ENCODE measurements around the gene MMP17. TPM values are rescaled to one million over a fixed set of nuclear protein-coding genes. Genes with fewer than 3 reads are reported as not detected.

Gene MMP17
- total and polyA plus RNA-seq, 2 donors from 2014 or later = 0.82 to 3.2 TPM

DNA sequence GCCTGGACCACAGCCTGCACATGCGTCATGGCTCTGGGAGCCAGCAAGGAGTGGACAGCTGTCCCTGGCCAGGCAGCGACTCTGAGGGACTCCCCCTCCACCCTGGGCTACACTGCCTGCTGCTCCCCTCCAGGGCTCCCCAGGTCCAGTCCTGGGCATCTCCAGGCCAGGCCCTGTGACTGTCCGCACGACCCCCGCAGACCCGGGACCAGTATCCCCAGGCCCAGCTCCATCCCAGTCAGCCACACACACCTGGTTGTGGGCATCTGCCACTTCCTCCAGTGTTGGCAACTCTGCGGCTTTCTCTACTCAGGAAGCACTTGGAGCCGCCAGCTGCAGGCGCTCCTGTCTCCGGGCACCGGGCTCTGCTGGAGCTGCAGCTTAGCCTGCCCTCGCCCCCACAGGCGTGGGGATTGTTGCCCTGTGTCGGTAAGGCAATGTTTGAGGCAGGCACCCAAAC lies 68.6 kb downstream of the MMP17 start:
- Histone ChIP-seq H3K27ac (ENCODE audit: low read depth in 2 of 2, low read length in 2 of 2) (peak overlapping the region; percentile 97 to 99), H3K4me1 (ENCODE audit: control insufficient read depth in 2 of 3, insufficient read depth in 2 of 3, low read depth in 1 of 3, low read length in 3 of 3) (peaks cover 0 to 21% (median 9%) of the 10 kb centered on the region in 3 donors), H3K9ac (ENCODE audit: low read length in 3 of 3) (peak overlapping the region in 1 of 3 donors; percentile 78), H3K4me3 (ENCODE audit: low read length in 3 of 3) (peak overlapping the region in 2 of 3 donors; percentile 9 to 75), H3K36me3 (ENCODE audit: control insufficient read depth in 2 of 3, insufficient read depth in 3 of 3, low read length in 3 of 3) (peaks cover 0 to 2% (median 0%) of the 10 kb centered on the region in 3 donors), H3K27me3 (ENCODE audit: control insufficient read depth, insufficient read depth, low read length) (no peaks in the 10 kb centered on the region), H3K9me3 (ENCODE audit: control insufficient read depth in 2 of 3, insufficient read depth in 1 of 3, low read length in 3 of 3) (no peaks in the 10 kb centered on the region)
- TF ChIP-seq CTCF (IDR thresholded peaks at IDR 0.05; ENCODE audit: borderline replicate concordance, extremely low read depth, insufficient read depth) = no peak
- intact Hi-C loops (cut with DNase I) = no loop called here
- DNase-seq (no peak), FAIRE-seq (no peak)

DNA sequence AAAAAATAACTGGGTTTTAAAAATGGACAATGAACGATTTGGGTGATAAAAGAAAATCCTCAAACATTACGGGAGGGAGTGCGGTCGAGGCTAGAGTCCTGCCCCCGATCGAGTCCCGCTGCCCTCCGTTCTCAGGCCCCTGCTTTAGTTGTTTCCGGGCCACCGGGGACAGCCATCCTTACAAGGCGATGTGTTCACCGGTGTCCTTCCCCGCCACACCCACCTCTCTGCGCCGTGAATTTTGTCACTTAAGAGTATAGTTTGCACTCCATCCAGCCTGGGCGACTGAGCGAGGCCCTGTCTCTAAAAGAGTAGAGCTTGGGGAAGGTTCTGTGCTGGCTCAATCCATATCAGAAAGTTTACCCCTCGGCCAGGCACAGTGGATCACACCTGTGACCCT lies 69.1 kb downstream of the MMP17 start:
- peaks cover 0 to 2% (median 0%) of the 10 kb centered on the region in 3 donors for H3K36me3 ChIP-seq (ENCODE audit: control insufficient read depth in 2 of 3, insufficient read depth in 3 of 3, low read length in 3 of 3)
- TF ChIP-seq CTCF (IDR thresholded peaks at IDR 0.05; ENCODE audit: borderline replicate concordance, extremely low read depth, insufficient read depth) = no peak
- peak overlapping the region in 1 of 3 donors; percentile 75 for H3K4me3 ChIP-seq (ENCODE audit: low read length in 3 of 3)
- peak overlapping the region in 1 of 3 donors; percentile 78 for H3K9ac ChIP-seq (ENCODE audit: low read length in 3 of 3)
- DNase-seq (peak in 1 of 5 donors; percentile 76), FAIRE-seq (no peak)
- H3K4me1 ChIP-seq (ENCODE audit: control insufficient read depth in 2 of 3, insufficient read depth in 2 of 3, low read depth in 1 of 3, low read length in 3 of 3) = peaks cover 0 to 23% (median 9%) of the 10 kb centered on the region in 3 donors
- H3K27ac ChIP-seq (ENCODE audit: low read depth in 2 of 2, low read length in 2 of 2) = peak overlapping the region; percentile 97 to 99
- H3K9me3 ChIP-seq (ENCODE audit: control insufficient read depth in 2 of 3, insufficient read depth in 1 of 3, low read length in 3 of 3) = no peaks in the 10 kb centered on the region
- H3K27me3 ChIP-seq (ENCODE audit: control insufficient read depth, insufficient read depth, low read length) = no peaks in the 10 kb centered on the region
- intact Hi-C loops (cut with DNase I) = no loop called here

- H3K9me3 ChIP-seq (ENCODE audit: control insufficient read depth in 2 of 3, insufficient read depth in 1 of 3, low read length in 3 of 3) = no peaks in the 10 kb centered on the region
- peaks cover 0 to 27% (median 9%) of the 10 kb centered on the region in 3 donors for H3K4me1 ChIP-seq (ENCODE audit: control insufficient read depth in 2 of 3, insufficient read depth in 2 of 3, low read depth in 1 of 3, low read length in 3 of 3)
- H3K27me3 ChIP-seq (ENCODE audit: control insufficient read depth, insufficient read depth, low read length) = no peaks in the 10 kb centered on the region
- H3K36me3 ChIP-seq (ENCODE audit: control insufficient read depth in 2 of 3, insufficient read depth in 3 of 3, low read length in 3 of 3) = peaks cover 0 to 2% (median 0%) of the 10 kb centered on the region in 3 donors
- TF ChIP-seq CTCF (IDR thresholded peaks at IDR 0.05; ENCODE audit: borderline replicate concordance, extremely low read depth, insufficient read depth) = no peak
- peak overlapping the region in 1 of 3 donors; percentile 46 for H3K9ac ChIP-seq (ENCODE audit: low read length in 3 of 3)
- intact Hi-C loops (cut with DNase I) = no loop called here
- FAIRE-seq (no peak), DNase-seq (peak in 2 of 5 donors; percentile 6 to 37)
- H3K4me3 ChIP-seq (ENCODE audit: low read length in 3 of 3) = no peak overlapping the region
- no peak overlapping the region for H3K27ac ChIP-seq (ENCODE audit: low read depth in 2 of 2, low read length in 2 of 2)
Measured at GRCh38 chr12:131897875-131898274, 69.7 kb downstream of the MMP17 start.

GRCh38 chr12:131900397-131900796 lies 72.2 kb downstream of the MMP17 start:
- no peak for FAIRE-seq
- no peak for TF ChIP-seq CTCF (IDR thresholded peaks at IDR 0.05; ENCODE audit: borderline replicate concordance, extremely low read depth, insufficient read depth)
- intact Hi-C loops (cut with DNase I) = no loop called here
- Histone ChIP-seq H3K27me3 (ENCODE audit: control insufficient read depth, insufficient read depth, low read length) (no peaks in the 10 kb centered on the region), H3K4me1 (ENCODE audit: control insufficient read depth in 2 of 3, insufficient read depth in 2 of 3, low read depth in 1 of 3, low read length in 3 of 3) (peaks cover 0 to 30% (median 9%) of the 10 kb centered on the region in 3 donors), H3K4me3 (ENCODE audit: low read length in 3 of 3) (no peak overlapping the region), H3K27ac (ENCODE audit: low read depth in 2 of 2, low read length in 2 of 2) (no peak overlapping the region), H3K9me3 (ENCODE audit: control insufficient read depth in 2 of 3, insufficient read depth in 1 of 3, low read length in 3 of 3) (no peaks in the 10 kb centered on the region), H3K36me3 (ENCODE audit: control insufficient read depth in 2 of 3, insufficient read depth in 3 of 3, low read length in 3 of 3) (peaks cover 0 to 2% (median 0%) of the 10 kb centered on the region in 3 donors), H3K9ac (ENCODE audit: low read length in 3 of 3) (no peak overlapping the region)
- DNase-seq = no peak
